Stimulated activated CD4-positive, alpha-beta T cell treated with anti-CD3 and anti-CD28 coated beads, Interleukin-15, amount 100 ng/mL, for 1 hour (primary cell): ENCODE measurements around the gene CDK17.
"Not testable (repeated sequence)": the region's sequence is repeated elsewhere in the genome, so short reads cannot be mapped to it uniquely, and the experiment has no call there.

Experiments
- DNase-seq, 2 donors: peaks; one replicate each; pipeline ENCODE4 v3.0.0-alpha.2; 2020; ENCODE audit warnings: low read depth in 1 of 2, low spot score in 1 of 2

The CDK17 gene

GRCh38 chr12:96399919-96400630, at the start of gene CDK17:
CDK17 (minus strand) TSS chr12:96400439; CDS start chr12:96334836, 65,603 bp downstream.
- peak; percentile 79 to 82 for DNase-seq

- no peak for DNase-seq
These were observed 48.1 kb upstream of the CDK17 start for GRCh38 chr12:96448300-96448699.

- DNase-seq, result no peak
These were observed 47.0 kb upstream of the CDK17 start for GRCh38 chr12:96447256-96447655.

- DNase-seq, result peak in 1 of 2 donors; percentile 27
These were observed 45.7 kb upstream of the CDK17 start for GRCh38 chr12:96445691-96446583.

- DNase-seq, result no peak
These were observed 44.2 kb upstream of the CDK17 start for GRCh38 chr12:96444399-96444798.

- DNase-seq, result no peak
These were observed 42.7 kb upstream of the CDK17 start for GRCh38 chr12:96442906-96443305.

- DNase-seq, result no peak
These were observed 41.6 kb upstream of the CDK17 start for GRCh38 chr12:96441816-96442215.

- no peak for DNase-seq
These were observed 38.1 kb upstream of the CDK17 start for GRCh38 chr12:96438330-96438729.

GRCh38 chr12:96437171-96437445, 36.9 kb upstream of the CDK17 start:
- DNase-seq, result no peak

GRCh38 chr12:96436366-96437170, 36.3 kb upstream of the CDK17 start:
- no peak for DNase-seq

- DNase-seq, result peak in 1 of 2 donors; percentile 39
These were observed 33.9 kb upstream of the CDK17 start for GRCh38 chr12:96434107-96434506.

GRCh38 chr12:96432496-96433321, 32.5 kb upstream of the CDK17 start:
- DNase-seq, result not testable (repeated sequence)

GRCh38 chr12:96431067-96431466, 30.8 kb upstream of the CDK17 start:
- DNase-seq, result no peak

GRCh38 chr12:96427269-96427729, 27.1 kb upstream of the CDK17 start:
- DNase-seq, result no peak

- no peak for DNase-seq
These were observed 25.7 kb upstream of the CDK17 start for GRCh38 chr12:96425951-96426350.

GRCh38 chr12:96425321-96425720, 25.1 kb upstream of the CDK17 start:
- DNase-seq, result no peak

- no peak for DNase-seq
These were observed 24.4 kb upstream of the CDK17 start for GRCh38 chr12:96424601-96425000.

GRCh38 chr12:96422192-96422591, 22.0 kb upstream of the CDK17 start:
- DNase-seq, result no peak

GRCh38 chr12:96421014-96421413, 20.8 kb upstream of the CDK17 start:
- DNase-seq, result no peak

GRCh38 chr12:96420277-96420835, 20.1 kb upstream of the CDK17 start:
- DNase-seq, result no peak
